ENCODE data around the gene PDE3A.
"Not testable (repeated sequence)": the region's sequence is repeated elsewhere in the genome, so short reads cannot be mapped to it uniquely, and the experiment has no call there.

The PDE3A gene

GRCh38 chr12:20374795-20375194 is 6.5 kb downstream of the PDE3A start:
- Histone ChIP-seq H3K27me3 (ENCODE audit: control insufficient read depth, insufficient read depth, low read length) (peaks cover 23% of the 10 kb centered on the region), H3K4me1 (ENCODE audit: control insufficient read depth, insufficient read depth, low read length) (peaks cover 8% of the 10 kb centered on the region; the same call in 1 of the 2 replicates), H3K4me3 (ENCODE audit: low read depth, low read length) (no peak overlapping the region), H3K27ac (ENCODE audit: low read depth, low read length) (no peak overlapping the region), H3K36me3 (ENCODE audit: control insufficient read depth, insufficient read depth, low read length) (no peaks in the 10 kb centered on the region), H3K9me3 (ENCODE audit: control insufficient read depth, insufficient read depth, low read depth, low read length) (no peaks in the 10 kb centered on the region), H3K9ac (ENCODE audit: low read length) (no peak overlapping the region)

GRCh38 chr12:20375560-20375959 is 7.2 kb downstream of the PDE3A start:
- Histone ChIP-seq H3K4me1 (ENCODE audit: control insufficient read depth, insufficient read depth, low read length) (peaks cover 8% of the 10 kb centered on the region; the same call in 1 of the 2 replicates), H3K36me3 (ENCODE audit: control insufficient read depth, insufficient read depth, low read length) (no peaks in the 10 kb centered on the region), H3K9me3 (ENCODE audit: control insufficient read depth, insufficient read depth, low read depth, low read length) (no peaks in the 10 kb centered on the region), H3K27ac (ENCODE audit: low read depth, low read length) (no peak overlapping the region), H3K4me3 (ENCODE audit: low read depth, low read length) (no peak overlapping the region), H3K9ac (ENCODE audit: low read length) (no peak overlapping the region), H3K27me3 (ENCODE audit: control insufficient read depth, insufficient read depth, low read length) (peaks cover 15% of the 10 kb centered on the region)

DNA sequence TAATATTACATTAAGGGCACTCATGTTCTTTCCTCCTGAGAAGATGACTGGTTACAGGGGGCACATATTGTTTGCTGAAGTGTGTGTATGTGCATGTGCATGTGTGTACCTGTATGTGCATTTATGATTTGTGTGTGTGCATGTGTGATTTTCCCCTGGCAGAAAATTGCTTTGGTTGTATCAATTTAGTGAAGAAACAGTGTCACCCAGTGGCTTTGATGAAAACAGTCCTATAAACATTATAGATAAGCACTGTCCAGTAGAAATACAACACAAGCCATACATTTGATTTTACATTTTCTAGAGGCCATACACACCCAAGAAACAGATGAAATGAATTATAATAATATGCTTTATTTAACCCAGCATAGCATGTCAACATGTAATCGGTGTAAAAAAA is 8.6 kb downstream of the PDE3A start:
- Histone ChIP-seq H3K36me3 (ENCODE audit: control insufficient read depth, insufficient read depth, low read length) (no peaks in the 10 kb centered on the region), H3K27ac (ENCODE audit: low read depth, low read length) (no peak overlapping the region), H3K9me3 (ENCODE audit: control insufficient read depth, insufficient read depth, low read depth, low read length) (no peaks in the 10 kb centered on the region), H3K9ac (ENCODE audit: low read length) (no peak overlapping the region), H3K27me3 (ENCODE audit: control insufficient read depth, insufficient read depth, low read length) (0 out of 2 replicates have a peak, but pooled peaks cover under 1% of the 10 kb centered on the region), H3K4me1 (ENCODE audit: control insufficient read depth, insufficient read depth, low read length) (no peaks in the 10 kb centered on the region), H3K4me3 (ENCODE audit: low read depth, low read length) (no peak overlapping the region)

DNA sequence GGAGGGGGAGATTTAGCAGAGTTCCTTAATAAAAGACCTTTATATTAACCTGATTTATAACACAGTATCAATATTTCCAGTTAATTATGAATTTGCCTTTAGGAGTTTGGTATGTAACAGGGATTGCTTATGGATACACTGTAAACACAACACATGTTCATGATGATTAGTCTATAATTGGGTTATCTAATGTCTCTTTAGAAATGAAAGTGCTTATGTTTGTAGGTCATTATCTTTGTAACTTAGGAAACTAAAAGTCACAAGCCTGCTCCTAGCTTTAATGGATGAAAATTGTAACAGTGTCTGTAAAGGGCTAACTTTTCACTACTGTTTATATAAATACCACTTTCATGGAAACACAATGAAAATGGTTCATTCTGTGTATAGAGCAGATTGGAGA is 9.4 kb downstream of the PDE3A start:
- Histone ChIP-seq H3K4me3 (ENCODE audit: low read depth, low read length) (no peak overlapping the region), H3K36me3 (ENCODE audit: control insufficient read depth, insufficient read depth, low read length) (no peaks in the 10 kb centered on the region), H3K9ac (ENCODE audit: low read length) (no peak overlapping the region), H3K27me3 (ENCODE audit: control insufficient read depth, insufficient read depth, low read length) (no peaks in the 10 kb centered on the region), H3K4me1 (ENCODE audit: control insufficient read depth, insufficient read depth, low read length) (no peaks in the 10 kb centered on the region), H3K9me3 (ENCODE audit: control insufficient read depth, insufficient read depth, low read depth, low read length) (no peaks in the 10 kb centered on the region), H3K27ac (ENCODE audit: low read depth, low read length) (no peak overlapping the region)

GRCh38 chr12:20382117-20382516 is 13.8 kb downstream of the PDE3A start:
- no peaks in the 10 kb centered on the region for H3K9me3 ChIP-seq (ENCODE audit: control insufficient read depth, insufficient read depth, low read depth, low read length)
- H3K4me1 ChIP-seq (ENCODE audit: control insufficient read depth, insufficient read depth, low read length) = no peaks in the 10 kb centered on the region
- H3K27ac ChIP-seq (ENCODE audit: low read depth, low read length) = no peak overlapping the region
- no peak overlapping the region for H3K4me3 ChIP-seq (ENCODE audit: low read depth, low read length)
- H3K9ac ChIP-seq (ENCODE audit: low read length) = no peak overlapping the region
- H3K27me3 ChIP-seq (ENCODE audit: control insufficient read depth, insufficient read depth, low read length) = no peaks in the 10 kb centered on the region
- H3K36me3 ChIP-seq (ENCODE audit: control insufficient read depth, insufficient read depth, low read length) = no peaks in the 10 kb centered on the region

GRCh38 chr12:20383612-20384011 is 15.3 kb downstream of the PDE3A start:
- Histone ChIP-seq H3K4me1 (ENCODE audit: control insufficient read depth, insufficient read depth, low read length) (no peaks in the 10 kb centered on the region), H3K9me3 (ENCODE audit: control insufficient read depth, insufficient read depth, low read depth, low read length) (no peaks in the 10 kb centered on the region), H3K9ac (ENCODE audit: low read length) (no peak overlapping the region), H3K27ac (ENCODE audit: low read depth, low read length) (no peak overlapping the region), H3K4me3 (ENCODE audit: low read depth, low read length) (no peak overlapping the region), H3K36me3 (ENCODE audit: control insufficient read depth, insufficient read depth, low read length) (no peaks in the 10 kb centered on the region), H3K27me3 (ENCODE audit: control insufficient read depth, insufficient read depth, low read length) (no peaks in the 10 kb centered on the region)

DNA sequence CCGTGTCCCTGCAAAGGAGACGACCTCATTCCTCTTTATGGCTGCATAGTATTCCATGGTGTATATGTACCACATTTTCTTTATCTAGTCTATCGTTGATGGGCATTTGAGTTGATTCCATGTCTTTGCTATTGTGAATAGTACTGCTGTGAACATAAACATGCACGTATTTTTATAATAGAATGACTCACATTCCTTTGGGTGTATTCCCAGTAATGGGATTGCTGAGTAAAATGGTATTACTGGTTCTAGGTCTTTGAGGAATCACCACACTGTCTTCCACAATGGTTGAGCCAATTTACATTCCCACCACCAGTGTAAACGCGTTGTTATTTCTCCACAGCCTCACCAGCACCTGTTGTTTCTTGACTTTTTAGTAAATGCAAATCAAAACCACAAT is 16.5 kb downstream of the PDE3A start:
- not testable (repeated sequence) for H3K4me3 ChIP-seq (ENCODE audit: low read depth, low read length); H3K27ac ChIP-seq (ENCODE audit: low read depth, low read length); H3K9me3 ChIP-seq (ENCODE audit: control insufficient read depth, insufficient read depth, low read depth, low read length); H3K27me3 ChIP-seq (ENCODE audit: control insufficient read depth, insufficient read depth, low read length); H3K9ac ChIP-seq (ENCODE audit: low read length); H3K4me1 ChIP-seq (ENCODE audit: control insufficient read depth, insufficient read depth, low read length); H3K36me3 ChIP-seq (ENCODE audit: control insufficient read depth, insufficient read depth, low read length)

GRCh38 chr12:20390846-20391245 is 22.5 kb downstream of the PDE3A start:
- H3K4me3 ChIP-seq (ENCODE audit: low read depth, low read length) = no peak overlapping the region
- no peak overlapping the region for H3K27ac ChIP-seq (ENCODE audit: low read depth, low read length)
- H3K4me1 ChIP-seq (ENCODE audit: control insufficient read depth, insufficient read depth, low read length) = no peaks in the 10 kb centered on the region
- no peaks in the 10 kb centered on the region for H3K9me3 ChIP-seq (ENCODE audit: control insufficient read depth, insufficient read depth, low read depth, low read length)
- H3K9ac ChIP-seq (ENCODE audit: low read length) = no peak overlapping the region
- no peaks in the 10 kb centered on the region for H3K36me3 ChIP-seq (ENCODE audit: control insufficient read depth, insufficient read depth, low read length)
- H3K27me3 ChIP-seq (ENCODE audit: control insufficient read depth, insufficient read depth, low read length) = no peaks in the 10 kb centered on the region

- Histone ChIP-seq H3K27me3 (ENCODE audit: control insufficient read depth, insufficient read depth, low read length) (no peaks in the 10 kb centered on the region), H3K9me3 (ENCODE audit: control insufficient read depth, insufficient read depth, low read depth, low read length) (no peaks in the 10 kb centered on the region), H3K4me1 (ENCODE audit: control insufficient read depth, insufficient read depth, low read length) (no peaks in the 10 kb centered on the region), H3K4me3 (ENCODE audit: low read depth, low read length) (no peak overlapping the region), H3K36me3 (ENCODE audit: control insufficient read depth, insufficient read depth, low read length) (no peaks in the 10 kb centered on the region), H3K27ac (ENCODE audit: low read depth, low read length) (no peak overlapping the region), H3K9ac (ENCODE audit: low read length) (no peak overlapping the region)
Measured at GRCh38 chr12:20392339-20392738, 24.0 kb downstream of the PDE3A start.

DNA sequence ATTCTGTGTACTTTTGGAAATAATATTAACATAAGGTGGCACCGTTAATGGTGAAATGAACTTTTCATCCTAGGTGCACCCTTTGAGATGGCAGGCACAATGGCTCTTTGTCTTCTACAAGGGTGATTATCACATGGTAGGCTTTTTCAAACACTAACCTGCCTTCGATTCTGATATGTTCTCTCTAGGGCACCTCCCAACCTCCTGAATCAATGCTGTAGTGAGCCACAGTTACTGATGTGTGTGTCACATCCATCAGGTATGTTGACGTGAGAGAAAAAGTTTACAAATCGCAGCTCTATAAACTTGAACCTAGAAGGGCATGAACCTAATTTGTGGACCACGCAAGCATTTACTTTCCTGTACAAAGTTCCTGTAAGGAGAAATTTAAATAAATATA is 25.4 kb downstream of the PDE3A start:
- Histone ChIP-seq H3K4me1 (ENCODE audit: control insufficient read depth, insufficient read depth, low read length) (no peaks in the 10 kb centered on the region), H3K9me3 (ENCODE audit: control insufficient read depth, insufficient read depth, low read depth, low read length) (no peaks in the 10 kb centered on the region), H3K9ac (ENCODE audit: low read length) (no peak overlapping the region), H3K27me3 (ENCODE audit: control insufficient read depth, insufficient read depth, low read length) (no peaks in the 10 kb centered on the region), H3K27ac (ENCODE audit: low read depth, low read length) (no peak overlapping the region), H3K36me3 (ENCODE audit: control insufficient read depth, insufficient read depth, low read length) (no peaks in the 10 kb centered on the region), H3K4me3 (ENCODE audit: low read depth, low read length) (no peak overlapping the region)

DNA sequence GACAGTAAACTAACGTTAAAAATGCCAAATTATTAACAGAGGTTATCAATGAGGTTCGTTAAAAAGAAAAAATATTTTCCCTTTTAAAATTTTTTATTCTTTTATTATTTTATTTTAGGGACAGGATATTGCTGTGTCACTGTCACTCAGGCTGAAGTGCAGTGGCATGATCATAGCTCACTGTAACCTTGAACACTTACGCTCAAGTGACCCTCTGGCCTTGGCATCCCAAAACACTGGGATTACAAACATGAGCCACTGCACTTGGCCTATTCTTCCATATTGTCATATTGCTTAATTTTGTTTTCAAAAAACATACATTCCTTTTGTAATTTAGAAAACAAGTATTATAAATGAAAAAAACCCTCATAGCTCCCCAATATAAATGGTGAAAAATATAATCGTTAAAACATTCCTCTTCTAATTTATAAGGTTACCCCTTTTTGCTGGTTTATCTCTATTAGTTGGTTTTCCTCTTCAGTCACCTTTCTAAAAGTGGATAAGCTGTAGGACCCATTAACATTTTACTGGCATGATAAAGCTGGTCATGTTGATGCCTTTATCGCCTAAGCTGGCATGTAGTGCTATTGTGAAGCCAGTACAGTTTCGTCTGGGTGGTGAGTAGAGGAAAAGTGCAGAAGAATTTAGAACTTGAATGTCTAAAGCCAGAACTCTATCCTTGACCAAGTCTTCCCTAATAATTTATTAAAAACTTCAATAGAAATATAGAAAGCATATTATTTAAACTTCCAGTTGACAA is 27.6 kb downstream of the PDE3A start:
- no peaks in the 10 kb centered on the region for H3K4me1 ChIP-seq (ENCODE audit: control insufficient read depth, insufficient read depth, low read length)
- no peaks in the 10 kb centered on the region for H3K27me3 ChIP-seq (ENCODE audit: control insufficient read depth, insufficient read depth, low read length)
- H3K4me3 ChIP-seq (ENCODE audit: low read depth, low read length) = no peak overlapping the region
- H3K36me3 ChIP-seq (ENCODE audit: control insufficient read depth, insufficient read depth, low read length) = no peaks in the 10 kb centered on the region
- no peak overlapping the region for H3K9ac ChIP-seq (ENCODE audit: low read length)
- H3K27ac ChIP-seq (ENCODE audit: low read depth, low read length) = no peak overlapping the region
- no peaks in the 10 kb centered on the region for H3K9me3 ChIP-seq (ENCODE audit: control insufficient read depth, insufficient read depth, low read depth, low read length)
